SK-N-DZ (cell line): Measurements from ENCODE around the gene KCNIP2.
"Not testable (repeated sequence)": the region's sequence is repeated elsewhere in the genome, so short reads cannot be mapped to it uniquely, and the experiment has no call there.

Source experiments
- DNase-seq: peaks from one replicate; pipeline ENCODE4 v3.0.0-alpha.2; 2015; ENCODE audit warnings: low spot score

Gene KCNIP2

DNA sequence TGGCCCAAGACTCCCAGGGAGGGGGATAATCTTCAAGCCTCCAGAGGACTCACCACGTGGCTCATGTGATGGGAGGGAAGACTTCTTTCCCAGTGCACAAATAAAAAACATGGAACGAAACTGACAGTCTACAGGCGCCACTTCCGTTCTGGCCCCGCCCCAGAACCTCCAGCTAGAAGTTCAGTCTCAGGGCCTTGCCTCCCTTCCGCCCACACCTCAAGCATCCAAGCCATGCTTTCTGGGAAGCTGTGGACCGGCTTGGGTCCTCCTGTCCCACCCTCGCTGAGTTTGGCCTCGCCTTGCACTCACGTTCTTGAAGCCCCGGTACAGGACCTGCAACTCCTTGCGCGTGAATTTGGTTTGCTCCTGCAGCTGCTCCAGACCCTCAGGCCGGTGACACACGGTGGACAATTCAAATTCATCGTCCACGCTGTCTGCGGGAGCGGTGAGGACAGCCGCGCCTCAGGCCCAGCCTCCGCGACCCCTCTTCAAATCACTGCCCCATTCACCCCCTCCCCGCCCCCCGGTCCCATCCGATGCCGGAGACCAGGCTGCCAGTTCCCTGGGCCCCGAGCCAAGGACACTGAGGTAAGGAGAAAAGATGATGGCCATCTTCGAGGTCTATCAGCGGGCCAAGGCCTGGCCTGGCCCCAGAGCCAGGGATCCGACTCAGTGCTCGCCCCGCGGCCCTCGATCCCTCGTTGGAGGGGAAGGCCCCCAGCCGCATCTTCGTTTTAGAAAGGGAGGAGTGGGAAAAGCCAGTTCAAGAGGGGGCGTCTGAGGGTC is 14.6 kb downstream of the KCNIP2 start:
- no peak for DNase-seq

DNA sequence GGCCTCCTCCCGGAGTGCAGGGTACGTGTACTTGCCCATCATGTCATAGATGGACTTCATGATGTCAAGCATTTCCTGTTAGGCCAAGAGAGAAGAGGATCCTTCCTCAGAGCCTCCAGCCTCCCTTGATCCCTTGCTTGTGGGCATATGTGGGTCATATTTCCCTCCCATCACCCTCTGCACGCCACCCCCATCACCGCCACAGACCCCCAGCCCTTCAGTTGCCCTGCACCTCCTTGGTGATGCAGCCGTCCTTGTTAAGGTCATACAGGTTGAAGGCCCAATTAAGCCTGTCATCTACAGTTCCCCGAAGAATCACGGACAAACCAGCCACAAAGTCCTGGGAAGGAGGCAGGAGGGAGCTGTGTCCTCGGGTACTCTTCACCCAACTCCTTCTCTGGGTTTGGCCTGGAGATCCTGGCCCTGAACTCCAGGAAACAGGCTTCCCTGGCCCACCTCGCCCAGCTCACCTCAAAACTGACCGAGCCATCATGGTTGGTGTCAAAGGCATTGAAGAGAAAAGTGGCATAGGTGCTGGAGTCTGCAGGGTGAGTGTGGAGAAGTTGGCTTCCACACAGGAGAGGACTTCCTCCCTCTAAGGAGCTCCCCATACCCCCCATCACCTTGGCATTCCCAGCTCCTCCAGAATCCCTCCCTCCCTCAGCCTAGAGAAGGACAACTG is 15.5 kb downstream of the KCNIP2 start:
- DNase-seq = no peak

DNA sequence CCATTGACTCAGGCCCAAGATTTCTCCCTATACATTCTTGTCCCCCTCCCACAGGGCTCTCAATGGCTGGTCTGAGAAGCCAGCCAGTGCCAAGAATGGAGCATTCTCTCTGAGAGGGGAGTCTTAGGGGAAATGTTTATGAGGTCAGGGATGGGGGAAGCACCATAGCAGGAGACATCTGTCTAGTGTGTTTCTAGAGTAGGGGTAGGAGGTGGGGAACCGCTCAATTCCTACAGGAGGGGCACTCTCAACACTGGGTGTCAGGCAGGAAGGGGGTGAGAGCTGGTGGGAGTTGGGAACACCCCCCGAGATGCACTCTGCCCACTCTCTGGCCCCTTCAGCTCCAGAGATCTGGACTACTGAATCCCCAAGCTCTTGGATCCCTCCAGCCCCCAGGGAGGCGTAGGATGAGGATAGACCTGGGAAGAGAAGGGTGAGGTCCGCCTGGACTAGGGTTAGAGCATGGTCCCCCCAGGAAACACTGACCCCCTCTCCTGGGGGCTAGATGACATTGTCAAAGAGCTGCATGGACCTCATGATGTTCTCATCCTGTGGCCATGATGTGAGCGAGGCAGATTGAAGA is 16.7 kb downstream of the KCNIP2 start:
- DNase-seq = no peak

DNA sequence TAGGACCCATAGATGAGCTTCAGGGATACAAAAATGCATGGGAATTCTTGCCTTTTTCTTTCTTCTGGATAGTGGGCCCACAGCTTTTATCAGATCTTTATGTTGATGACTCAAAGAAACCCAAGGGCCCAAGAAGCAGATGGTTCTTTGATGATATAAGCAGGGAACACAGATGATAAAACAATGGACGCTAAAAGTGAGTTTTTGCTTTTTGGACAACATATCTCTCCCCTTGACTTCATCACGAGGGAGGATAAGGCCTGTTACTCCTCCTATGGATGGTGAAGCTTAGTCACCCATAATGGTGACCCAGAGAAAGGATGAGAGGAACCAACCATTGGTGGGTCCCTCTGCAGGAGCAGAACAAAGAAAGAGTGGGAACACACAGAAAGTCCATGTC is 18.9 kb downstream of the KCNIP2 start:
- no peak for DNase-seq

DNA sequence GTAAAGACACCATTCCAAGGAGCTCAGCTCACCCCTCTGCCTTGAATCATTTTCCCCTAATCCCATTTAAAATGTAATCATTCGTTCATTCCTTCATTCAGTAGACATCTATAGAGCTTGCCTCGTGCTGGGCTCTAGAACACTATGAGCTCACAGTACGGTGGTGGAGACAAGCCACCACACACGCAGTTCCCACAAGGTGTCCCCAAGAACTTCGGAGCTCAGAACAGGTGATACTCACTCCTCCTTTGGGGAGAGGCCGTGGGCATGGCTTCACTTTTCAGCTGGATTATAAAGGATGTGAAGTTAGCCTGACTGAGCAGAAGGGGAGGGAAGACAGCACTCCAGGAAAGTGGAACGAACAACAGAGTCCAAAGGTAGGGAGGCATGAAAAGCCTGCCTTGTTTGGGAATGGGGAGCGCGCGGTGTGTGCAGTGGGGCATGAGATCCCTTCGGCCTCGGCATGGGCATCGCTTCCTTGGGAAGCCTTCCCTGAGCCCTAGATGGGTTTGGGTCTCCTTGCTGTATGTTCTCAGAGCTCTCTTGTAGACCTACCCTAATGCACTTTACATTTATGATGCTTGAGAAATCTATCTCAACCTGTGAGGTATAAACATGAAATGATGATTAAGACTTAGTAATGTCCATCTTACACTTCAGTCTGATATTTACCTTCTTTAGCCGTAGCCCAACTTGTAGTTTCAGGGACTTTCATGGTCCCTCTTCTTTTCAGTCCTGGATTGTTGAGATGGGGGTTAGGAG is 24.5 kb downstream of the KCNIP2 start:
- no peak for DNase-seq

DNA sequence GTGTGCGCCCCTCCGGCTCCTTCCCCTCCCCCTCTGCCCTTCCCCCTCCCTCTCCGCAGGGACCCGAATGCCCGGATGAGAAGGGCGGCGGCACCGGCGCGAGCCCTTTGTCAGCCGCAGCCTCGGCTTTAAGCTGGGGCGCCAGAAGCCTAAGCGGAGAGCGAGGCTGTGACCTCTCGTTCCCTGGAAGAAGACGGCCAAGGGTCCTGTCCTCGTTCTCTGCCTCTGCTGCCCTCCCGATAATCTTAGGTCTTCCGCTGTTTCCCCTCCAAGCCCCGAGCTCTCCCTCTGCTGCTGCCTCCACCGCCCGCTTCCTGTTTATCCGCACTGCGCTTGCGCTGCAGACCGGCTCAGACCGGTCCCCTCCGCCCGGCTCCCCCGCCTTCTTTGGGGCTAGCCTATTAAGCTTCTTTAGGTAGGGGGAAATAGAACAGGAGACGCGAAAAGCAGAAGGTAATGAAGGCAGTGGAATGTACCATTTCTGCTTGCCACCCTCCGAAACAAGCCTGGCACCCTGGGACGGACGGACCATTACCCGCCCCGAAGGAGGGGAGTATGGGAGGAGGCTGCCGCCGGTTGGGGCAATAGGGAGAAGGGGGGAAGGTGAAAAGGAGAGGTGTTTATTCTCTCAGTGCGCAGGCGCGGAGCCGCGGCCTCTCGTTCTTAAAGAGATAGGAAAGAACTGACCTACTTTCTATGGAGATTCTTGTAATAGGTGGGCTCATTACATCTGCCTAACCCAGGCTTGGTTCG is 25.3 kb downstream of the KCNIP2 start, which contains the start of gene OGA:
OGA (minus strand) TSS at position 326 of the 753 bp plus-strand sequence. CDS start 422 bp downstream, outside the sequence.
- DNase-seq = peak; percentile 100

DNA sequence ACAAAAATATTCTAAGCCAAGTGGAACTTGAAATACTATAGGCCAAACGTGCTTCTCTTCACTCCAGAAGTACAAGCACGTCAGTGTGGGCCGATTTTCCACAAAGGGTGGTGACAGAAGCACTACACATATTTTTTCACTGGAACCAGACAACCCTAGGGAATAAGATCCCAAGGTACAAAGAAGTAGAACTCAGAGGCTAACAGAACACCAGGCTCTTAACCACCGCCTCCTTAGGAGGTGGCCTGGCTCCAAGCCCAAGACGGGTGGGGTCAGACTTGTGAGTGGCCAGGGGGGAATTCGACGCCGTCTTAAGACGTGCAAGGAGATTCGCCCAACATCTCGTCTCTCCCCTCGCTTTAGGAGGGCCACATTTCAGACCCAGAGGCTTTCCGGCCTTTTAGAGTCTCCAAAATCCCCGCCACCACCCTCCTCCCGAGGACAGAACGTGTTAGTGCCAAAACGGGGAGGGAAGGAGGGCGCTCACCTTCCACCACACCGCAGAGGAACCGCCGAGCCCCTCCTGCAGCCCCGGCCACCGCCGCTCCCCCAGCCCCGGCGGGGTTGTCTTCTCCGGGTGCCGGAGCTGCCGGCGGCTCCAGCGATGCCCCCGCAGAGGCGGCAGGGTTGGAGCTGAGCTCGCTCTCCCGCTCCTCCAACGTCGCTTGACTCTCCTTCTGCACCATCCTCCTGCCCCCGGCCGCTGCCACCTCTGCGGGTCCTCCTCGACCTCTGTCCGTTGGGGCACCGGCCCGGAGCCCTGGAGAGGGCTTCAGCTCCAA is 26.1 kb downstream of the KCNIP2 start:
- peak; percentile 52 for DNase-seq

DNA sequence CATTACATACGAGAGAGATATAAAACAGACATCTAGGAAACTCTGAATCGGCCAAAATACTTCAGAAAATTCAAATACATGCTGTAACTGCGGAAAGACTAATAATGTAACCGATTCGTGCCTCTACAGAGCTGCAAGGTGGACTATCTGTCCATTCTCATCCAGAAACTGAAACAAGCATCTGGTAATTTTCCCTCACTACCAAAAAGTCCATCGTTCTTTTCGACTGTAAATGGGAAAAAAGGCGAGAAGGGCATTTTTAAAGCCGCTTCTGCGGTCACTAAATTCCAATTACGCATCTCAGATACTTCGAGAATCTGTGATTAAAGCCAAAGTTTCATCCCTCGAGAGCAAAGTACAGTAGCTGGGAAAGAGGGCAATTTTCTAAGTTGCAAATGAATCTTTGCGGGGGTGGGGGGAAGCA is 26.7 kb downstream of the KCNIP2 start:
- no peak for DNase-seq

DNA sequence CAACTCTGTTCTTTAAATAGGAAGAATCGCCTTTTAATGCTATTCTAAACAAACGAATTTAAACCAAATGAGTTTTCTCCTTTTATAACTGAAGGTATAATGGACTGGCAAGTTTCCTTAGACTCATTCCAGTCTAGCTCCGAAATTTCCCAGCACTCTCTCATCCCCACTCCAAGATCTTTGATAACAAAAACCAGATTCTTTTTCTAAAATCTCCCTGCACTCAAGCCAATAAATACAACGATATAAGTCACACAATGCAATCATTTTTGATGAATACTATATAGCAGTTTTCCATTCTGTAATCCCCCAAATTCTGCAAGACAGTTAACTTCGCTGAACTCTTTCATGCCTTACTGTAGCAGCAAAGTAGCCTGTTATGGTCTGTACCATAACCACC is 27.2 kb downstream of the KCNIP2 start:
- DNase-seq = no peak

DNA sequence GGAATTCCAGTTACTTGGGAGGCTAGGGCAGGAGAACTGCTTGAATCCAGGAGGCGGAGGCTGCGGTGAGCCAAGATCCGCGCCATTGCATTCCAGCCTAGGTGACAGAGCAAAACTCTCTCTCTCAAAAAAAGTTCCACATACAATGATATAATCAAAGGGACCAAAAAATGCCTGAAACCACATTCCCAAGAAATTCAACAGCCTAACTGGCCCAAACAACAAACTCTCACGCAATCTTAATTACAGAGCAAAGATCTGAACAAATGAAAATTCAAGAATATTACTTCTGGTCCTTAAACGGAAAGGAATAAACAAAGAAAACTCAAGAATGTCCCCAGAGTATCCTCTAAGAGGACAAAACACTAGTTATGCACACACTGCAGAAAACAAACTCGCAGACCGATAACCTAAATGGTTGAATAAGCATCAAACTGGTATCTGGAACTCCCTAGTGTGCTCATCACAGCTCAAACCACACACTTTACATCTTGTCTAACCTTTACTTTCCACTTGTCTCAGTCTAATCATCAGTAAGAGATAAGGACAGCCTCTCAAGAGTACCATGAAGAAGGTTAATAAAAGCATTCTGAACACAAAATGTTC is 29.0 kb downstream of the KCNIP2 start:
- no peak for DNase-seq

DNA sequence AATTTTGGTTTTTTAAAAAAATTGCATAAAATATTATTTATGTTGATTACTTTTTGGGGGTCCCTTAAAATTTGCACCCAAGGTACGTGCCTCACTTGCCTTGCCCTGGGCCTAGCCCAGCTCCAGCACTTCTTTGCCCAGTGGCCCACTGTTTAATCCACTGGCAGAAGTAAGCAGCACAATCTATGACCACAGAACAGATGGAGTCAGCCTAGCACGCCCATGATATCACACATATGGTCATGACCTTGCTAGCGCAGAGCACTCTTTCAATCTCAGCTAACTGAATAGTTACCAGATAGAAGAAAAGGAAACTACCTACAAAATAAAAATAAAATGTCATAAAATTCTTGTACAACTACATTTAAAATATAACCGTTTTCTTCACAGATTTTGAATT is 31.0 kb downstream of the KCNIP2 start:
- no peak for DNase-seq

DNA sequence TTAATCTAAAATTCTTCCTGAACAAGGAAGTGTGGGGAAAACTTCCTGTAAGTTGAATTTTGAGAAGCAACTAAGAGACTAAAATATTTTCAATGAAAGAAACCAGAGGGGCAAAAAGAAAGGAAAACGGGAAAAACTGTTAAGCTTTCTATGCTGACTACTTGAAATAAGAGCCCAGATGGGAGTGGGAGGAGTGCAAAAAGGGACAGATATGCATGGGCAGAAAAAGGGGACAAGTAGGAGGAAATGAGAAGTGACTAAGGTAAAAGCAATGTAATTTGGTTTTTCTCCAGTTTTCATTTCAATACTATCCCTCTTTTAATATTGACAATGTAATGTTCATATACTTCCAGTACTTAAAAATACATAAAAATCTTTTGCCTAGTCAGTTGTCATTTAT is 36.4 kb downstream of the KCNIP2 start:
- no peak for DNase-seq

DNA sequence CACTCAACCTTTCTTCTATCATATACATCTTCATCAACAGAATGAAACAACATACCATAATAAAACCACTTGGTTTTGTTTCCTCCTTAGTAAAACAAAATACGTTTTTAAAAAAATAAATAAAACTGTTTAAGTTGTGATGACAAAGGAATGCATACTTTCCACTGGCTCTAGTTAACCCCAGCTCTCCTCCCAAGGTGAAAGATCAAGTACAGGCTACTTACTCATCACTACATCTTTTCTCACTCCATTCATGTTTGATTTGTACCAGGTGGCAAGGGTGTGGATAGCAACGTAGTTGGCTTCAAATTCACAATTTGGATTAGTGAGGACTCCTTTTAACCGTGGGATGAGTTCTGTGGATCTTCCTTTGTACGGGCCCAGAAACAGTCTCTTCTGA is 40.1 kb downstream of the KCNIP2 start:
- no peak for DNase-seq

DNA sequence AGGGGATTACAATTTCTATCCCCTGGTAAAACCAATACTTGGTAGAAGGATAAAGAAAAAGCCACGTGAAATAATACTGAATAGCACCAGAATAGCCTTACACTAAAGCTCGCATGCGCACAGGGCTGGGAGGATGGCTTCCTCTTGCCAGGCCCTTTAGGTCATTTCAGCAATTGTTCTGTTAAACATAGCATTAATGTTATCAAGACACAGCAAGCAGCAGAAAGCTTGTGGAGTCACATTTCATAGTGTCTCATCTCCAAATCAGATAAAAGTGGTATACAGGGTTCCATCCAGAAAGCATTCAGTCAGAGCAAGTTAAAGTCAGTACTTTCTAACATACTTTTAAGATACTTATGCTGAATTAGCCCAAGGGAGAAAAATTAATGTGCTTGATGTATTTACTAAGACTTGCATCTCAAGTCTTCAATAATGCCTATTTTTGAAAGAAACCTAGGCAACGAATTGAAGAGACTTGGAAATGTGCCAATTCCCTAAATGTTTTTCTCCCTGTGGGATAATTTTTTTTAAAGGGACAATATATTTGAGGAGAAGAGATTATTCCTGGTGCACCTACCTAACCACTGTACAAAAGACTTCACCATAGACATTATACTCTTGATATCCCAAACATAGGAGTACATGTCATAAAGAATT is 46.1 kb downstream of the KCNIP2 start:
- no peak for DNase-seq

DNA sequence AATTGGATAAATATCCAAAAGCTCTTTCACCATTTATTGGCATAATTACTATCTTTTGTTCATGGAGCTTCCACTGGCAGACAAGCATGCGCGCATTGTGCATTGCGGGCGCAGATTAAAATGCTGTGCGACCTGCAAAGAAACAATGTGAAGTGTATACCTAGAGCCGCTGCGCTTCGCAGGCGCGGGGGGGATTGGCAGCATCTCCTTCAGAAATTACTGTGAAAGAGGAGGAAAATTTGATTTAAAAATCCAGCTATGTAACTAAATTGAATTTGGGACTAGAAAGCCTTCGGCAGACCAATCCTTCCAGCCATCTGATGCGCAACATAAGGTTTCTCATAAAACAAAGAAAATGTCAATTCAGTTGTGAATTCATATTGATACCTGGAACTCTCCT is 50.1 kb downstream of the KCNIP2 start:
- DNase-seq = peak; percentile 75

DNA sequence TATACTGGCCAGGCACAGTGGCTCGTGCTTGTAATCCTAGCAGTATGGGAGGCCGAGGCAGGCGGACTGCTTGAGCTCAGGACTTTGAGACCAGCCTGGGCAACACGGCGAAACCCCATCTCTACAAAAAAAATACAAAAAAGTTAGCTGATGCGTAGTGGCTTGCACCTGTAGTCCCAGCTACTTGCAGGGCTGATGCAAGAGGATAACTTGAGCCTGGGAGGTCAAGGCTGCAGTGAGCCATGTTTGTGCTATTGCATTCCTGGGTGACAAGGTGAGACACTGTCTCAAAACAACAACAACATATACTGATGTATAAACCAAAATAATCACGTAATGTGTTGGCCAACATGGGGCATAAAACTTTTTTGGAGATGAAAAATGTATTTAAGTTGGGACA is 53.9 kb downstream of the KCNIP2 start:
- no peak for DNase-seq

DNA sequence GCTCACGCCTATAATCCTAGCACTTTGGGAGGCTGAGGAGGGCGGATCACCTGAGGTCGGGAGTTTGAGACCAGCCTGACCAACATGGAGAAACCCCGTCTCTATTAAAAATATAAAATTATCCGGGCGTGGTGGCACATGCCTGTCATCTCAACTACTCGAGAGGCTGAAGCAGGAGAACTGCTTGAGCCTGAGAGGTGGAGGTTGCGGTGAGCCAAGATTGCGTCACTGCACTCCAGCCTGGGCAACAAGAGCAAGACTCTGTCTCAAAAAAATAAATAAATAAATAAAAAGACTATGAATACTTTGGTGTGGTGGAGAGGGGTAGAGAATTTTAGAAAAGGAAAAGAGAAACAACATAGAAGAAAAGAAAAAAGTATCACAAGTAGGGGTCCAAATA is 54.4 kb downstream of the KCNIP2 start:
- DNase-seq = not testable (repeated sequence)

DNA sequence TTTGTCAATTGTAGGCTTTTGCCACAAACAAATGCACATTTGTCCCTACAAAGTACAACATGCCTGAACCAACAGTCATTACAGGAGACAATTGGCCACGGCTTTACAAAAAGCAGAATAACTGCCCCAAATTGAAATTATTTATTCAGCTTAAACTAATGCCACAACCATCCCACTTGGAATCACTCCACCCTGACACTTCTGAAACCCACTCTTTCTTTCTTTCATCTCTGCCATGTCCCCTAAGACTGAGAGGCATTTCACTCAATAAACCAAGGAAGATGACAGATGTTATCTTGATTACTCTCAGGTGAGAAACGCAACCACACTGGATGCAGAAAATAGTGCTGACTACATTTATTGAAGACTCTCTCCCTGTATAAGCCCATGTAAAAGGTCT is 57.8 kb downstream of the KCNIP2 start:
- DNase-seq = no peak

DNA sequence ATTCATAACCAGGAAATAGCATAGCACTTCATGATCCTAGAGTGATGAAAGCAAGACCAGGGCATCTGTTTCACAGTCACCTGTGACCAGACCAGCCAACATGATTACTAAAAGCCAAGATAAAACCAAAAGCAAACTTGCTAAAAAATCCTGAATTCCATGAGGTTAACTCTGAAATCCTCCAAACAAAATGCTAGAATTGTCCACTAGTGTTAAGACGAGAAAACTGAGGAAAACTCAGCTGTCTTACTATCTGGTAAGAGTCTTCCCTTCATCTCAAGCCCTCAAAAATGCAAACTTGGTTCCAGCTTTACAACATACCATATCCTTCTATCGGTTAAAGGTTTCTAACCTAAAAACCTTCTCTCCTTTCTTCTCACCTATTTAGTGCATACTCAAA is 59.0 kb downstream of the KCNIP2 start:
- DNase-seq = no peak

DNA sequence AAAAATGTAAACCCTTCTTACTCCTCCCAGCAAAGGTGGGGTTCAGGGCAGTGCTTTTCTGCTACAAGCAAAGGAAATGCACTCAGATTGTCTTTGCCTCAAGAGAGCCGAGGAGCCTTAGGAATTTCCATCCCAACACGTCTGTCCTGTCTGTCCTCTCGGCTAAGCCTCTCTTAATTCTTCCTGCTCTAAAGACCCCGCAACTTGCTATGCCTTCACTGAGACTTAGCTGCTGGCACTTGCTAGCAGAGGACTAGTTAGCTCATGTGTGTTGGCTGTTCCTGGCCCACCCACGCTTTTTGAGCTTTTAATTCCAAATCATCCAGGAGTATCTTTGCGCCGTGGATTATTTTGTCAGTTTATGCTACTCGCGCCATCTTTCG is 59.9 kb downstream of the KCNIP2 start:
- DNase-seq = no peak
